HG03139 (cell line): Measurements from ENCODE around the gene PYGM.

Source experiments
- ATAC-seq: cut with Tn5 transposase; IDR thresholded peaks from one replicate; pipeline ENCODE4 v1.9.1; 2021; ENCODE audit not compliant: unreplicated experiment

The PYGM gene

GRCh38 chr11:64754124-64754918 is 5.5 kb downstream of the PYGM start:
- no peak for ATAC-seq

- no peak for ATAC-seq
Measured at GRCh38 chr11:64753380-64754123, 6.2 kb downstream of the PYGM start.

DNA sequence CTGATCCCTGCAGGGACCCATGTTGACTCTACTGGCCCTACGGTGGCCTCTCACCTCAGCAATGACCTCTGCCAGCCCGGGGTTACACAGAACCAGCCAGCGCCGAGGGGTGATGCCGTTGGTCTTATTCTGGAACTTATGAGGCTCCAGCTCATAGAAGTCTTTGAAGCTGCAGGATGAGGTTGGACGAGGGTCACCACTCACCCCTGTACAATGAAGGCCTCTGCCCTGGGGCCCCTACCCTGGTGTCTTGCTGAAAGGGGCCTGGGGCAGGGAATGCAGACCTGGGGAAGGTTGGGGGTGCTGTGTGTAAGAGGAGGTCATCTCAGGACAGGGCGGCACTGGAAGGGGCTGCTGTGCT is 6.8 kb downstream of the PYGM start:
- no peak for ATAC-seq

DNA sequence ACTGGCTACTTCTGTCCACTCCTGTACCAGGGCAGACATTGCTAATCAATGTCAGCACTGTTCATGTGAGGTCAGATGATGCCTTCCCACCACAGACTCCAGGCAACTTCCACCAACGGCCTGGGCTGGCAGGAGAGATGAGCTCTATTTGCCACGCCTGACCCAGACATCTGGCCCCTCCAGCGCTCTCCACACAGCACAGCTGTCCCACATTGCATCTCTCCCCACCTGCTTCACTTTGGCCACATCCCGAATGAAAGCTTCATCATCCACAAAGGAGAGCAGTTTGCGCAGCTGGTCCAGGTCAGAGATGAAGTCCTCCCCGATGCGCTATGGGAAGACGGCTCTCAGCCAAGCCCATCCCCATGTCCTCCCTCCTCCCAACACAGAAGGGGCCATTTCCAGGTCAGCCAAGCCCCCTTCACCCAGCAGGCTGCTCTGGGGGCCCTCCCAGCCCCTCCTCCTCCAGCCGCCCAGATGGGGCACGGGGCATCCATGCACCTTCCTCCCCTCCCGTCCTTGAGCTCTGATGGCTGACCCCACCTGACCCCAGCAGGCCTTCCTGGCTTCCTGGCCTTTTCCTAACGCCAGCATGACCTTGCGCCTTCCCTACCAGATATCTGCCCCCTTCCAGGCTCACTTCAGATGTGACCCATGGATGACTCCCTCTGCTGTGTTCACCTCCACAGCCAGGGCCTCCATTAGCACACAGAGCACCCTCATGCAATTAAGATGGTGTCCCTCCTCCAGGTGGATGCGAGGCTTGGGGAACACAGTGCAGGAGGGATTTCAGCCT is 7.4 kb downstream of the PYGM start:
- no peak for ATAC-seq

DNA sequence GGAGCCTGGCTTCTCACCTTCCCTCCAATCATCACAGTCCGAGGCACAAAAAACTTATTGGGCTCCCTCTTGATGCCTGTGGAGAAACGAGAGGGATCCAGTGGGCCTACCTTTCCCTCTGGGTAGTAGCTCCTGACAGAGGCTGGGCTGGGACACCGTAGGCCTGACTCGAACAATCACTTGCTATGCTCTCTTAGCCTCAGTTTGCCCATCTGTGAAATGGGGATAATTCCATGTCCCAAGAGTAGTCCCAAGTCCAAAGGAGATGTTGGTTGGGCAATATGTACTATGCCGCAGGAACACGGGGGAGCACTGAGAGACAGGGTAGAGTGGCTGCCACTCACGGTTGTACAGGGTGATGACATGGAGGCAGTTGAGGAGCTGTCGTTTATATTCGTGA is 8.2 kb downstream of the PYGM start:
- ATAC-seq: no peak

DNA sequence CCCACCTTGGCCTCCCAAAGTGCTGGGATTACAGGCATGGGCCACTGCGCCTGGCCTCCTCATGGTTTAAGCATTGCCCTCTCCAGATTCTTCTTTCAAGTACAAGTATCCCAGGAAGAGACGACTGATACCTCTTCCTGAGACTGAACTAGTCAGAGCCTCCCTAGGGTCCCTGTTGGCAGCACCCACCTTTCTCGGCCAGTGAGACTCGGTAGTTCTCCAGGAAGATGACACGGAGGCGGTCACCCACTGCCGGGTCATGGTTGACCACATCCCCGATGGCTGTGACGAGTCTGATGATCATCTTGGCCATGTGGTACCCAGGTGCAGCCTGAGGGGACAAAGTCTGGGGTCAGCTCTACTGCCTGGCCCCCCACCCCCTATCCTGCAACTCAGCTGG is 8.6 kb downstream of the PYGM start:
- no peak for ATAC-seq

DNA sequence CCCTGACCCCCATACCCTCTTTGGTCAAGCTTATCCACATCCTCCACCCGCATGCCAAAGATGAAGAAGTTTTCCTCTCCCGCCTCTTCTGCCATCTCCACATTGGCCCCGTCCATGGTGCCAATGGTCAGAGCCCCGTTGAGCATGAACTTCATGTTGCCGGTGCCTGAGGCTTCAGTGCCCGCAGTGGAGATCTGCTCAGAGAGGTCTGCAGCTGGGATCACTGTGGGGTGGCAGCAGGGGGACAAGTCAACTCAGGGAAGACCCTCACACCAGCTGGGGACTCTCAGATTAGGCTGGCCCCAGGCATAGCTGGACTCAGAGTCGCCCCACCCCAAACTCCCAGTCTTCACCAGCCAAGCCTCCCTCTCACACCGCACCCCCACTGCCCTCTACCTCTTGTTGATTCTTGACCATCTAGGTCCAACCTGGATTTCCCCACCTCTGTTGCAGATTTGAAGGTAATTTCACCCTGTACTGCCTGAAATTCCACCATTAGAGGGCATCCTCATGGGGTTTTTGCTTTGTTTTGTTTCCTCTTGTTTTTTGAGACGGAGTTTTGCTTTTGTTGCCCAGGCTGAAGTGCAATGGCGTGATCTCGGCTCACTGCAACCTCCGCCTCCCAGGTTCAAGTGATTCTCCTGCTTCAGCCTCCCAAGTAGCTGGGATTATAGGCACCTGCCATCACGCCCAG is 9.3 kb downstream of the PYGM start:
- no peak for ATAC-seq

- ATAC-seq: no peak
Measured at GRCh38 chr11:64747961-64748665, 11.7 kb downstream of the PYGM start.

- ATAC-seq: no peak
Measured at GRCh38 chr11:64746486-64746885, 13.3 kb downstream of the PYGM start.

- ATAC-seq: no peak
Measured at GRCh38 chr11:64745521-64746328, 14.0 kb downstream of the PYGM start.

- no peak for ATAC-seq
Measured at GRCh38 chr11:64745189-64745520, 14.6 kb downstream of the PYGM start.

DNA sequence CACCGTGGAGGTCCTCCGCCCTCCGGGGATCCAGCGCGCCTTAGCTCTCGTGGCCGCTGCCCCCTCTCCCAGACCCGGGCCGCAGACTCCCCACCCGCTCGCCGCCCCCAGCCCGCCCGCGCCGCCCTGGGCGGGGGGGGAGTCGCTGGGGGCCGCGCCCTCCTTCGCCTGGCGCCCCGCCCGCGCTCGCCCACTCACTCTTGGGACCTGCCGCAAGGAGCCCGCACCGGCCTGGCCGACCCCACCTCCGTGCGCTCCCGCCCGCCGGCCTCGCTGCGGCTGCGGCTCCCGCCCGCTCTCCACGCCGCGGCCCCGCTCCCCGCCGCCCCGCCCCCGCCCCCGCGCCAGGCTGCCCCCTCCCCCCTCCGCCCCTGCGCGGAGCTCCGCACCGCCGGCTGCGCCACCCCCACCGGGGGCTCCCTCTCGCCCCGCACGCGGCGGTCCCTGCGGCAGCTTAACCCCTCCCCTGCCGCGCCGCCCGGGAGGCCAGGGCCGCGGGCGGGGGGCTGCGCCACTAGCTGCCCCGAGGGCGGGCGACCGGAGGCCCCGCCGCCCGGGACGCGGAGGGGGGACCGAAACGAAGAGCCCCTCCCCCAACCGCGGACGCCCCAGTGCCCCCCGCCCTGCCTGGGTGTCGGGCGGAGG is 15.1 kb downstream of the PYGM start:
- ATAC-seq: no peak

DNA sequence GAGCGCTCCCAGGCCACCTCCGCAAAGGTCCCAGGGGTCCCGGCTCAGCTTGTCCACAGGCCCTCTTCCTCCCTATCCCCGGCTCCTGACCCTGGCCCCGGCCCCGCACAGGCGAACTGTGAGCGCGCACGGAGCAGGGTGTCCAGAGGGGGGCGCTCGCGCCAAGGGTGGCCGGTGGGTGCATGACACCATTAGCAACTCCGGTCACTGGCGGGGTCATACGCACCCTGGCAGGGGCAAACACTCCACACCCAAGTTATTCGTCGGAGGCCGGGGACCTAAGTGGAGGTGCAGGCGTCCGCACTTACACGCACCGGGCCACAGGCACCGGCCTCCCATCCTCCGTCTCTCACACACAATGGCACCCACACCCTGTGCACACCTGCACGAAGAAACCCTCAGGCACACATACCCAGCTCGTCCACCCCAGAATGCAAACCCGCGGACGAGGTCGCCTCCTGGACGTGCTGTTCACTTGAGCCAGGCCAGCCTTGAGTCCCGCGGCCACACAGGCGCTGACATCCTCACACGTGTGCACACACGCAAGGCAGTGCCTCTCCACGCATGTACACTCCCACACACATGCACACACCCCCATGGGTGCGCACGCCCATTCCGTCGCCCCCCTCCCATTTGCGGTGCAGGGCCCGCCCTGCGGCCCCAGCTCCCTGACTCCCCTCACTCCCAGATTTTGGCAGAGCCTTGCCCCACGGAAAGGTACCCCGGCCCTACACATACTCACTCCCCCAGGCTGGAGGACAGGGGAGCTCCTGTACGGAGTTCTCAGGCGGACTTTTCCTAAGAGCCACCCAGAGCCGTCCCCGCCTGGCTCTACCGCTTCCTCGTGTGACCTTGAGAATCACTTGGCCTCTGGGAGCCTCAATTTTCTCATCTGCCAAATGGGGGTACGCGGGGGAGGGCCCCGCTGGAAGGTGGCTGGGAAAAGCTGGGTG is 15.9 kb downstream of the PYGM start, which contains the start of gene RASGRP2:
Gene RASGRP2, minus strand, starts transcription at position 552 of the 953 bp plus-strand sequence. CDS start 1,276 bp downstream, outside the sequence.
- no peak for ATAC-seq

DNA sequence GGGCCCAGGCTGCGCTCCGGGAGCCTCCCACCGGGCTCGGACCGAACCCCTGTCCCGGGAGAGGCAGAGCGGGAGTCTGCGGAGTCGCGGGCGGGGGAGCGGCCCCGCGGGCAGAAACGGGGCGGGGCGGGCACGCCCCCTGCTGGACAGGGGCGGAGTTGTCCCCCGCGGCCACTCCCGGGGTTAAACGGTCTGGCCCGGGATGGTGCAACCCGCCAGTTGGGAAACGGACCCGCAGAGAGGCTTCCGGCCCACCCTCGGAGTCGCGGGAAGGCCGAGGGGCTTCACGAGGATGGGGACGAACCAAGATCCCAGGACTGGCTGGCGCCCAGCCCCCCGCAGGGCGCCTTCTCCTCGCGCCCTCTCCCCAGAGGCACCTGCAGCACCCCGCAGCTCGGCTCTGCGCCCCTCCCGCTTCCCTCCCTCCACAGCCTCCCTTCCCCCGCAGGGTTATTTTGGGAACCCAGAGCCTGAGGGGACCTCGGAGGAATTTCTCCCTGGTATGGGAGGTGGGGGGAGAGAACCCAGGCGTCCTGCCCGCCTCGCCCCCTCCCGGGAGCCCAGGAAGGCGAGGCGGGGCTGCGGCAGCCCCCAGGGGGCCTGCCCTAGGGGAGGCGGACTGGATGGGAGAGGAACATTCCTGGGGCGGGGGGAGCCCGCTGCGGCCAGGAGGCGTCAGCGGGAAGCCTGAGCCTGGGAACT is 16.7 kb downstream of the PYGM start:
- ATAC-seq: no peak

GRCh38 chr11:64742087-64742888 is 17.5 kb downstream of the PYGM start:
- ATAC-seq: no peak

DNA sequence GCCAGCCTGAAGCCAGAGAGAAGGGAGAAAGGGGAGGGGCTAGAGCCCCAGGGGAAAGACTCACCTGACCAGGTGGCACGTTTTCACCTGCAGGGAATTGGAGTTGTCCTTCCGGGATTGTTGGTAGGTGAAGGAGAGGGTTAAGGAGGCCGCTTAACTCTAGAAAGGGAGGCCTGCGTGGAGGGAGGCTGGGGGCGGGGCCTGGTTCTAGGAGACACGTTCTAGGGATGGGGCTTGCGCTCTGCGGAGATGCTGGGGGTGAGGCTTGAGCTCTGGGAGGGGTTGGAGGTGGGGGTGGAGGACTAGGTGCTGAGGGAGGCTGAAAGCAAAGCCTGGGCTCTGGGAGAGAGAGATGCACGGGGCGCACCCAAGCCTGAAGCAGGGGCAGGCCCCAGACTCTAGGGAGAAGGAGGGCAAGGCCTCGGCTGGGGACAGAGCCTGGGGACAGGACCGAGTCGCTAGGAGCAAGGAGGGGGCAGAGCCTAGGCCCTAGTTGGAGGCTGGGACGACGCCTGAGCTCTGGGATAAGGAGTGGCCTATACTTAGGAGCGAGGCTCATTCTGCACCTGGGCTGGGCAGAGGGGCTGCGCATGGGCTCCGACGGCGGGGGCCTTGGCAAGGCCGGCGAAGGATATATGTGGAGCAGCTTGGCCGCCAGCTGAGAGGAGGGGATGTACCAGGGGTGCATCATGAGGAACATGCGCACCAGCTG is 18.2 kb downstream of the PYGM start:
- no peak for ATAC-seq
